K562 (cell line): ENCODE measurements around the gene SOS1. TPM values are rescaled to one million over a fixed set of nuclear protein-coding genes. Genes with fewer than 3 reads are reported as not detected.

Experiments used
- ATAC-seq: fragments of 200-7000 bp; cut with Tn5 transposase; 3 replicates; pipeline ENCODE4 v1.9.1; 2020; ENCODE audit warnings: moderate library complexity
- BruUV-seq: library from RNA; stranded (reverse); fragments of 400-500 nt; replicated peaks from 2 replicates; lab custom pipeline; 2021; lab: Mats Ljungman, UMichigan
- CTCF ChIA-PET: fragments of 300-600 bp; formaldehyde crosslinking; extraction: SDS; loops from one replicate; lab custom pipeline; 2021; ENCODE audit warnings: low intra/inter-chr PET ratio; lab: Yijun Ruan, JAX
- POLR2A ChIA-PET: fragments of 300-600, 350-650 bp; sonication (Branson Sonifier 250); formaldehyde crosslinking; extraction: SDS; loops from one replicate; lab custom pipeline; 2021; ENCODE audit warnings: antibody characterized with exemption, inconsistent platforms; lab: Yijun Ruan, JAX
- DNase-seq, 4 experiments: peaks; one replicate each; pipeline versions ENCODE4 v3.0.0 to v3.0.0-alpha.2; 2011 to 2018; ENCODE audit warnings: low spot score in 3 of 4, mixed read lengths in 3 of 4; ENCODE audit errors: extremely low read depth in 1 of 4
- FAIRE-seq: peaks from 2 replicates; lab custom pipeline; 2011; peaks lifted over from hg19 to GRCh38; lab: Jason Lieb, UNC
- H2AFZ ChIP-seq: 2 replicates; pipeline ENCODE4 v1.6.0; 2011; ENCODE audit warnings: low read depth, low read length, control low read depth, inconsistent platforms
- H3K27ac ChIP-seq: fragments of 200-600 bp; 3 replicates; pipeline ENCODE4 v1.8.0; 2011; ENCODE audit warnings: low read depth, mild to moderate bottlenecking, control low read depth, inconsistent platforms, low read length, moderate library complexity, mixed read lengths; ENCODE audit errors: extremely low read depth
- H3K27me3 ChIP-seq, 2 experiments: fragments of 300-600 bp in 1 of 2; 2 replicates in 1 of 2; 3 replicates in 1 of 2; pipeline versions ENCODE4 v1.6.0 to v1.8.0; 2011; ENCODE audit warnings: inconsistent platforms in 2 of 2, low read length in 2 of 2, mild to moderate bottlenecking in 1 of 2, mixed read lengths in 1 of 2, moderate library complexity in 1 of 2; ENCODE audit not compliant: control insufficient read depth in 2 of 2, insufficient read depth in 2 of 2
- H3K36me3 ChIP-seq: fragments of 300-600 bp; 3 replicates; pipeline ENCODE4 v1.8.0; 2011; ENCODE audit warnings: mild to moderate bottlenecking, low read length, inconsistent platforms; ENCODE audit not compliant: control insufficient read depth, insufficient read depth
- H3K4me1 ChIP-seq, 2 experiments: fragments of 200-600 bp in 1 of 2; replicated peaks in 1 of 2; 2 replicates in 1 of 2; 3 replicates in 1 of 2; pipeline versions ENCODE4 v1.5.1 to v1.8.0; 2011; ENCODE audit warnings: inconsistent platforms in 2 of 2, low read length in 2 of 2, mild to moderate bottlenecking in 1 of 2, mixed read lengths in 1 of 2, moderate library complexity in 1 of 2; ENCODE audit not compliant: control insufficient read depth in 2 of 2, insufficient read depth in 2 of 2
- H3K4me2 ChIP-seq: 2 replicates; pipeline ENCODE4 v1.6.1; 2011; ENCODE audit warnings: low read length, control low read depth, inconsistent platforms, mixed read lengths; ENCODE audit not compliant: insufficient read depth
- H3K4me3 ChIP-seq: fragments of 200-600 bp; sonication (generic), shearing (Covaris generic); 2 replicates; pipeline ENCODE4 v1.5.1; 2016; ENCODE audit warnings: control low read depth, inconsistent platforms
- H3K79me2 ChIP-seq: fragments of 200-600 bp; 3 replicates; pipeline ENCODE4 v1.8.0; 2011; ENCODE audit warnings: low read length, inconsistent platforms; ENCODE audit not compliant: control insufficient read depth, insufficient read depth
- H3K9ac ChIP-seq, 2 experiments: 2 replicates each; pipeline versions ENCODE4 v1.6.0 to v1.6.1; 2011; ENCODE audit warnings: low read depth in 2 of 2, low read length in 2 of 2, control low read depth in 1 of 2, inconsistent platforms in 1 of 2, mild to moderate bottlenecking in 1 of 2, mixed read lengths in 1 of 2; ENCODE audit not compliant: insufficient read depth in 1 of 2
- H3K9me1 ChIP-seq: one replicate; pipeline ENCODE4 v1.6.0; 2011; ENCODE audit warnings: inconsistent platforms, mild to moderate bottlenecking, low read length, moderate library complexity; ENCODE audit not compliant: control insufficient read depth, insufficient read depth
- H3K9me3 ChIP-seq: replicated peaks from 2 replicates; pipeline ENCODE4 v1.5.1; 2011; ENCODE audit warnings: low read depth, low read length, inconsistent platforms; ENCODE audit not compliant: control insufficient read depth, insufficient read depth
- H4K20me1 ChIP-seq: replicated peaks from 2 replicates; pipeline ENCODE4 v1.6.1; 2011; ENCODE audit warnings: low read length, inconsistent platforms, mixed read lengths; ENCODE audit not compliant: control insufficient read depth, insufficient read depth
- CHD2 ChIP-seq: IDR thresholded peaks from 2 replicates; pipeline ENCODE4 v1.6.1; 2011; ENCODE audit warnings: low read depth, low read length
- KDM2B ChIP-seq: fragments of 250-450 bp; sonication (Bioruptor Pico); IDR thresholded peaks from 2 replicates; pipeline ENCODE4 v1.8.0; 2021; ENCODE audit warnings: mild to moderate bottlenecking, moderate library complexity
- NFE2L1 ChIP-seq: fragments of 450-650 bp; IDR thresholded peaks from 2 replicates; pipeline ENCODE4 v1.6.1; 2016; ENCODE audit warnings: missing genetic modification characterization, low read depth, mild to moderate bottlenecking, missing compliant biosample characterization, moderate library complexity, borderline replicate concordance
- PML ChIP-seq: IDR thresholded peaks from 2 replicates; pipeline ENCODE4 v1.6.1; 2012; ENCODE audit warnings: low read length, inconsistent platforms
- SP1 ChIP-seq: sonication (generic); formaldehyde crosslinking; IDR thresholded peaks from 2 replicates; pipeline ENCODE4 v1.8.1; 2022; ENCODE audit warnings: mild to moderate bottlenecking, missing genetic modification reagents
- ZBTB33 ChIP-seq: sonication (generic); formaldehyde crosslinking; IDR thresholded peaks from 2 replicates; pipeline ENCODE4 v1.8.1; 2023; ENCODE audit warnings: mild to moderate bottlenecking, missing genetic modification reagents
- ZNF318 ChIP-seq, 2 experiments: fragments of 450-650 bp; IDR thresholded peaks; 2 replicates each; pipeline ENCODE4 v1.6.1; 2016; ENCODE audit warnings: mild to moderate bottlenecking in 2 of 2, borderline replicate concordance in 1 of 2, low read depth in 1 of 2, moderate library complexity in 1 of 2
- WGBS: fragments of 100-300 bp; shearing (Covaris generic); methylation state at CpG from one replicate; pipeline ENCODE4 v1.1.6; 2016; ENCODE audit warnings: low coverage, mixed read lengths; ENCODE audit not compliant: insufficient coverage; ENCODE audit errors: missing lambda C conversion rate; 5-methylcytosine and 5-hydroxymethylcytosine counted together
- in situ Hi-C: fragments of 300-500 bp; cut with MboI; formaldehyde crosslinking; loops from 4 replicates; pipeline ENCODE4 v1.15.0; 2018; ENCODE audit warnings: inconsistent platforms, mixed read lengths
- intact Hi-C: fragments of 100-400 bp; cut with micrococcal nuclease; formaldehyde crosslinking; loops from 2 replicates; pipeline ENCODE4 v1.14.2; 2022
- polyA plus RNA-seq, 8 experiments: library from polyadenylated mRNA; depleted of rRNA in 4 of 8; stranded (reverse) in 5 of 8; unstranded in 3 of 8; fragments of >200 nt; fragmentation: Nextera tagmentation in 2 of 8; fragmentation: Illumina TruSeq in 1 of 8; extraction: Ambion mirVana in 2 of 8; extraction: Trizol in 1 of 8; gene quantifications; 2 replicates each; pipeline versions ENCODE4 v1.2.1 to v1.2.3, GENCODE V29; 2011 to 2014; ENCODE audit warnings: inconsistent platforms in 1 of 8, missing spikeins in 1 of 8
- total RNA-seq, 7 experiments: library from RNA; depleted of rRNA in 6 of 7; stranded (reverse); fragments of >200 nt in 6 of 7; fragmentation: Illumina TruSeq in 2 of 7; extraction: Trizol in 2 of 7; gene quantifications; 2 replicates each; pipeline versions ENCODE4 v1.2.1 to v1.2.3, GENCODE V29; 2011 to 2021; ENCODE audit warnings: low replicate concordance in 1 of 7

The SOS1 gene
- total and polyA plus RNA-seq, 9 of the 15 experiments (the other 6 are each of a cell fraction or from before 2014, with no cell fraction given), result 2.5 to 27.1 (median 16.3) TPM

GRCh38 chr2:38959466-38959865, 161.4 kb downstream of the SOS1 start (continued):
- TF ChIP-seq ZBTB33 (CRISPR knock-in tag) (no peak), SP1 (CRISPR knock-in tag) (no peak)

GRCh38 chr2:38957972-38958371, 162.9 kb downstream of the SOS1 start:
- peaks cover 0 to 8% of the 10 kb centered on the region in 2 experiments; a peak in 2 of 5 replicates for H3K4me1 ChIP-seq
- no peaks in the 10 kb centered on the region for H3K9me3 ChIP-seq
- H4K20me1 ChIP-seq, result no peaks in the 10 kb centered on the region
- no peaks in the 10 kb centered on the region for H3K36me3 ChIP-seq
- no peak overlapping the region for H3K9ac ChIP-seq
- H3K27ac ChIP-seq, result no peak overlapping the region
- CTCF ChIA-PET, result no interaction called here
- H3K4me2 ChIP-seq, result no peak overlapping the region
- H3K4me3 ChIP-seq, result no peak overlapping the region
- no peak for FAIRE-seq
- POLR2A ChIA-PET, result interaction anchor here (0.6 to 1.8 kb wide), 2 partner anchors 207 to 238 kb away, joined by 3 read pairs; partner anchors contain the start of gene SRSF7
- ATAC-seq, result no peak
- H3K9me1 ChIP-seq, result no peaks in the 10 kb centered on the region
- no peaks in the 10 kb centered on the region for H3K79me2 ChIP-seq
- no peak for DNase-seq
- in situ Hi-C loops, result no loop called here
- intact Hi-C loops, result no loop called here
- H3K27me3 ChIP-seq, result peaks cover 8 to 16% of the 10 kb centered on the region in 2 experiments
- no peak overlapping the region for H2AFZ ChIP-seq
- WGBS, result 26% methylated on average over 4 of the region's 5 CpGs
- BruUV-seq, result no TSS peak
- TF ChIP-seq CHD2 (no peak), KDM2B (CRISPR knock-in tag) (no peak), PML (no peak), ZNF318 (IDR thresholded peaks at IDR 0.05; ENCODE audit: borderline replicate concordance in 1 of 2, low read depth in 1 of 2) (no peak), NFE2L1 (tag) (no peak)
